ENCODE results near the gene WWOX.

The WWOX gene

GRCh38 chr16:78176435-78176834 is 77.0 kb downstream of the WWOX start:
- TF ChIP-seq CTCF (IDR thresholded peaks at IDR 0.05) = no peak
- intact Hi-C loops (cut with DNase I; ENCODE audit: low total_unique reads) = no loop called here
- H3K9me3 ChIP-seq = peaks cover 0 to 4% (median 0%) of the 10 kb centered on the region in 3 donors

GRCh38 chr16:78177218-78177617 is 77.8 kb downstream of the WWOX start:
- intact Hi-C loops (cut with DNase I; ENCODE audit: low total_unique reads) = no loop called here
- TF ChIP-seq CTCF (IDR thresholded peaks at IDR 0.05) = no peak
- Histone ChIP-seq H3K36me3 (no peaks in the 10 kb centered on the region), H3K27me3 (no peaks in the 10 kb centered on the region), H3K9me3 (peaks cover 0 to 4% (median 0%) of the 10 kb centered on the region in 3 donors), H3K4me1 (no peaks in the 10 kb centered on the region), H3K27ac (no peak overlapping the region), H3K4me3 (no peak overlapping the region)
- DNase-seq = no peak

More at GRCh38 chr16:78176435-78176834, 77.0 kb downstream of the WWOX start:
- no peaks in the 10 kb centered on the region for H3K27me3 ChIP-seq
- no peak overlapping the region for H3K4me3 ChIP-seq
- no peak for DNase-seq
- no peaks in the 10 kb centered on the region for H3K4me1 ChIP-seq
- H3K27ac ChIP-seq = no peak overlapping the region
- no peaks in the 10 kb centered on the region for H3K36me3 ChIP-seq

GRCh38 chr16:78177987-78178386 is 78.5 kb downstream of the WWOX start:
- Histone ChIP-seq H3K36me3 (no peaks in the 10 kb centered on the region), H3K27ac (no peak overlapping the region), H3K9me3 (peaks cover 0 to 4% (median 0%) of the 10 kb centered on the region in 3 donors), H3K4me1 (no peaks in the 10 kb centered on the region), H3K4me3 (no peak overlapping the region), H3K27me3 (no peaks in the 10 kb centered on the region)
- no peak for TF ChIP-seq CTCF (IDR thresholded peaks at IDR 0.05)
- DNase-seq = no peak
- intact Hi-C loops (cut with DNase I; ENCODE audit: low total_unique reads) = no loop called here

GRCh38 chr16:78179666-78180065 is 80.2 kb downstream of the WWOX start:
- TF ChIP-seq CTCF (IDR thresholded peaks at IDR 0.05) = no peak
- intact Hi-C loops (cut with DNase I; ENCODE audit: low total_unique reads) = no loop called here
- DNase-seq = no peak
- Histone ChIP-seq H3K4me3 (no peak overlapping the region), H3K27me3 (no peaks in the 10 kb centered on the region), H3K27ac (no peak overlapping the region), H3K36me3 (no peaks in the 10 kb centered on the region), H3K4me1 (peaks cover 0 to 13% (median 3%) of the 10 kb centered on the region in 4 donors), H3K9me3 (peaks cover 0 to 4% (median 0%) of the 10 kb centered on the region in 3 donors)

- H3K27ac ChIP-seq = no peak overlapping the region
- H3K36me3 ChIP-seq = no peaks in the 10 kb centered on the region
- peaks cover 0 to 19% (median 4%) of the 10 kb centered on the region in 4 donors for H3K4me1 ChIP-seq
- TF ChIP-seq CTCF (IDR thresholded peaks at IDR 0.05) = no peak
- peaks cover 0 to 1% (median 0%) of the 10 kb centered on the region in 3 donors for H3K9me3 ChIP-seq
- intact Hi-C loops (cut with DNase I; ENCODE audit: low total_unique reads) = no loop called here
- DNase-seq = no peak
- no peak overlapping the region for H3K4me3 ChIP-seq
- H3K27me3 ChIP-seq = no peaks in the 10 kb centered on the region
Measured at GRCh38 chr16:78180349-78180748, 80.9 kb downstream of the WWOX start.

All from tibial artery (tissue), 4 donors.